OCI-LY7 (cell line): ENCODE results near the gene MAMLD1.

Source experiments
- CTCF ChIP-seq: fragments of 200-600 bp; sonication (generic); conservative IDR thresholded peaks from 2 replicates; pipeline ENCODE4 v1.5.1; 2014; ENCODE audit warnings: mild to moderate bottlenecking, antibody characterized with exemption, low read length, moderate library complexity, mixed read lengths
- EZH2phosphoT487 ChIP-seq: fragments of 200-600 bp; sonication (generic); IDR thresholded peaks from 2 replicates; pipeline ENCODE4 v1.6.1; 2018; ENCODE audit warnings: low read depth, borderline replicate concordance, mild to moderate bottlenecking, mixed run types, antibody characterized with exemption, low read length, moderate library complexity, mixed read lengths

- TF ChIP-seq CTCF (no peak), EZH2phosphoT487 (no peak)
These were observed 132.4 kb downstream of the MAMLD1 start for GRCh38 chrX:150495496-150495895.
